Measurements from ENCODE around the gene RNU2-1.
"Not testable (repeated sequence)": the region's sequence is repeated elsewhere in the genome, so short reads cannot be mapped to it uniquely, and the experiment has no call there.

Gene RNU2-1

DNA sequence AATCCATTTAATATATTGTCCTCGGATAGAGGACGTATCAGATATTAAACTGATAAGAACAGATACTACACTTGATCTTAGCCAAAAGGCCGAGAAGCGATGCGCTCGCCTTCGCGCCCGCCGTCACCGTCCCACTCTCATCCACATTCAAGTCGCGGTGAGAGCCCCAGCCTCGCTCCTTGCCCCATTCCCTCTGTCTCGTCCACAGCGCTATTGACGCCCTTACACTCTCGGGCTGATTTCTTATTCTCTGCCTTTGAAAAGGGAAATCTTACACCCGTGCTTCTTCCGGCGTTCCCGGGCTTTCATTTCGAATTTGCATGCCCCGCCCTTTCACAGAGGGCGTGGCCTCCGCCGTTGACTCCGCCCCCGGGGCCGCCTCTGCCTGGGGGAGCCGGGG lies at the start of gene RNU2-1:
TSS of gene RNU2-1 (minus strand) at position 101 of the 400 bp plus-strand sequence.
- not testable (repeated sequence) for FAIRE-seq

DNA sequence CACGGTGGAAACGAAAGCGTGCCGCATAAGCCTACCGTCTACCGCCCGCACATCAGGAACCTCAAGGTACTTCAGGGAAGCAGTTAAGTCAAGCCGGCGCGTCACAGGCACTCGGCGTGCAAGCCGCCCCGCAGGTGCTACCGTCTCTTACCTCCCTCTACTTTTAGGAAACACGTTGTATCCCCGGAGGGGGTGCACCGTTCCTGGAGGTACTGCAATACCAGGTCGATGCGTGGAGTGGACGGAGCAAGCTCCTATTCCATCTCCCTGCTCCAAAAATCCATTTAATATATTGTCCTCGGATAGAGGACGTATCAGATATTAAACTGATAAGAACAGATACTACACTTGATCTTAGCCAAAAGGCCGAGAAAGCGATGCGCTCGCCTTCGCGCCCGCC lies 39.1 kb upstream of the RNU2-1 start:
- not testable (repeated sequence) for FAIRE-seq

DNA sequence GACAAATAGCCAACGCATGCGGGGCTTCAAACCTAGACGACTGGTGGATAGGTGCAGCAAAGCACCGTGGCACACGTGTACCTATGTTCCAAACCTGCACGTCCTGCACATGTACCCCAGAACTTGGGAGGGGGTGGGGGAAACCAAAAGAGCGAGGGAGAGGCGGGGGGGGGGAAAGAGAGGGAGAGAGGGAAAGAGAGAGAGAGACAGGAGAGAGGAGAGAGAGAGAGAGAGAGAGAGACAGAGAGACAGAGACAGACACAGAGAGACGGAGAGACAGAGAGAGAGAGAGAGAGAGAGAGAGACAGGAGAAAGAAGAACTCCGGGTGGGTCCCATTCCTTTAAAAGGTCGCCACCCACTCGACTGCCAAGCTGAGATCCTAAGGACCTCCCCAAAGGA lies 38.7 kb upstream of the RNU2-1 start:
- FAIRE-seq = not testable (repeated sequence)

DNA sequence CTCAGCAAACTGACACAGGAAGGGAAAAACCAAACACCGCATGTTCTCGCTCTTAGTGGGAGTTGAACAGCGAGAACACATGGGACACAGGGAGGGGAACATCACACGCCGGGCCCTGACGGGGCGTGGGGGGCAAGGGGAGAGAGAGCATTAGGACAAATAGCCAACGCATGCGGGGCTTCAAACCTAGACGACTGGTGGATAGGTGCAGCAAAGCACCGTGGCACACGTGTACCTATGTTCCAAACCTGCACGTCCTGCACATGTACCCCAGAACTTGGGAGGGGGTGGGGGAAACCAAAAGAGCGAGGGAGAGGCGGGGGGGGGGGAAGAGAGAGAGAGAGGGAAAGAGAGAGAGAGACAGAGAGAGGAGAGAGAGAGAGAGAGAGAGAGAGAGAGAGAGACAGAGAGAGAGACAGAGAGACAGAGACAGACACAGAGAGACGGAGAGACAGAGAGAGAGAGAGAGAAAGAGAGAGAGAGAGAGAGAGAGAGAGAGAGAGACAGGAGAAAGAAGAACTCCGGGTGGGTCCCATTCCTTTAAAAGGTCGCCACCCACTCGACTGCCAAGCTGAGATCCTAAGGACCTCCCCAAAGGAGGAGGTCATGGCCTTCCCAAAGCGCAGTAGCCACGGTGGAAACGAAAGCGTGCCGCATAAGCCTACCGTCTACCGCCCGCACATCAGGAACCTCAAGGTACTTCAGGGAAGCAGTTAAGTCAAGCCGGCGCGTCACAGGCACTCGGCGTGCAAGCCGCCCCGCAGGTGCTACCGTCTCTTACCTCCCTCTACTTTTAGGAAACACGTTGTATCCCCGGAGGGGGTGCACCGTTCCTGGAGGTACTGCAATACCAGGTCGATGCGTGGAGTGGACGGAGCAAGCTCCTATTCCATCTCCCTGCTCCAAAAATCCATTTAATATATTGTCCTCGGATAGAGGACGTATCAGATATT lies 37.1 kb upstream of the RNU2-1 start:
- not testable (repeated sequence) for FAIRE-seq

DNA sequence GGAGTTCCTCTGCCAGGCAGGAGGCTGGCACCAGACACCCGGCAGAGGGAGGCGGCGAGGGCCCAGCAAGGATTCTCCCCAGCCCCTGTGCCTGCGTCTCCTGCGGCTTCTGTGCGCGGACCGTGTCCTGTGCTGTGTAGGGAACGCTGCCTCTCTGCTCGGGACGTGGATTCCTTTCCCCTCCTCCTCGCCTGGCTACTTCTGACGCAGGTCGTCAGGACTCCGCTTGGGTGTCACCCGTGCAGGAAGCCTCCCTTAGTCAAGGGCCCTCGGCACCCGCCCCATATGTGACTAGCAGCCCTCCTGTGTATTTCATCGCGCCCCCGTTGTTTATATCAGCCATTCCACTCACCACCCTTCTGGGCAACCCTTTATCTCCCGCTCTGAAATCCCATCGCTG lies 12.7 kb upstream of the RNU2-1 start:
- not testable (repeated sequence) for FAIRE-seq

DNA sequence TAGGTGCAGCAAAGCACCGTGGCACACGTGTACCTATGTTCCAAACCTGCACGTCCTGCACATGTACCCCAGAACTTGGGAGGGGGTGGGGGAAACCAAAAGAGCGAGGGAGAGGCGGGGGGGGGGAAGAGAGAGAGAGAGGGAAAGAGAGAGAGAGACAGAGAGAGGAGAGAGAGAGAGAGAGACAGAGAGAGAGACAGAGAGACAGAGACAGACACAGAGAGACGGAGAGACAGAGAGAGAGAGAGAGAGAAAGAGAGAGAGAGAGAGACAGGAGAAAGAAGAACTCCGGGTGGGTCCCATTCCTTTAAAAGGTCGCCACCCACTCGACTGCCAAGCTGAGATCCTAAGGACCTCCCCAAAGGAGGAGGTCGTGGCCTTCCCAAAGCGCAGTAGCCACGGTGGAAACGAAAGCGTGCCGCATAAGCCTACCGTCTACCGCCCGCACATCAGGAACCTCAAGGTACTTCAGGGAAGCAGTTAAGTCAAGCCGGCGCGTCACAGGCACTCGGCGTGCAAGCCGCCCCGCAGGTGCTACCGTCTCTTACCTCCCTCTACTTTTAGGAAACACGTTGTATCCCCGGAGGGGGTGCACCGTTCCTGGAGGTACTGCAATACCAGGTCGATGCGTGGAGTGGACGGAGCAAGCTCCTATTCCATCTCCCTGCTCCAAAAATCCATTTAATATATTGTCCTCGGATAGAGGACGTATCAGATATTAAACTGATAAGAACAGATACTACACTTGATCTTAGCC lies 7.0 kb upstream of the RNU2-1 start:
- not testable (repeated sequence) for FAIRE-seq

DNA sequence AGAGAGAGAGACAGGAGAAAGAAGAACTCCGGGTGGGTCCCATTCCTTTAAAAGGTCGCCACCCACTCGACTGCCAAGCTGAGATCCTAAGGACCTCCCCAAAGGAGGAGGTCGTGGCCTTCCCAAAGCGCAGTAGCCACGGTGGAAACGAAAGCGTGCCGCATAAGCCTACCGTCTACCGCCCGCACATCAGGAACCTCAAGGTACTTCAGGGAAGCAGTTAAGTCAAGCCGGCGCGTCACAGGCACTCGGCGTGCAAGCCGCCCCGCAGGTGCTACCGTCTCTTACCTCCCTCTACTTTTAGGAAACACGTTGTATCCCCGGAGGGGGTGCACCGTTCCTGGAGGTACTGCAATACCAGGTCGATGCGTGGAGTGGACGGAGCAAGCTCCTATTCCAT lies 5.8 kb upstream of the RNU2-1 start:
- FAIRE-seq = not testable (repeated sequence)

DNA sequence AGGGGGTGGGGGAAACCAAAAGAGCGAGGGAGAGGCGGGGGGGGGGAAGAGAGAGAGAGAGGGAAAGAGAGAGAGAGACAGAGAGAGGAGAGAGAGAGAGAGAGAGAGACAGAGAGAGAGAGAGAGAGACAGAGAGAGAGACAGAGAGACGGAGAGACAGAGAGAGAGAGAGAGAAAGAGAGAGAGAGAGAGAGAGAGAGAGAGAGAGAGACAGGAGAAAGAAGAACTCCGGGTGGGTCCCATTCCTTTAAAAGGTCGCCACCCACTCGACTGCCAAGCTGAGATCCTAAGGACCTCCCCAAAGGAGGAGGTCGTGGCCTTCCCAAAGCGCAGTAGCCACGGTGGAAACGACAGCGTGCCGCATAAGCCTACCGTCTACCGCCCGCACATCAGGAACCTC lies 514 bp downstream of the RNU2-1 start:
- not testable (repeated sequence) for FAIRE-seq

DNA sequence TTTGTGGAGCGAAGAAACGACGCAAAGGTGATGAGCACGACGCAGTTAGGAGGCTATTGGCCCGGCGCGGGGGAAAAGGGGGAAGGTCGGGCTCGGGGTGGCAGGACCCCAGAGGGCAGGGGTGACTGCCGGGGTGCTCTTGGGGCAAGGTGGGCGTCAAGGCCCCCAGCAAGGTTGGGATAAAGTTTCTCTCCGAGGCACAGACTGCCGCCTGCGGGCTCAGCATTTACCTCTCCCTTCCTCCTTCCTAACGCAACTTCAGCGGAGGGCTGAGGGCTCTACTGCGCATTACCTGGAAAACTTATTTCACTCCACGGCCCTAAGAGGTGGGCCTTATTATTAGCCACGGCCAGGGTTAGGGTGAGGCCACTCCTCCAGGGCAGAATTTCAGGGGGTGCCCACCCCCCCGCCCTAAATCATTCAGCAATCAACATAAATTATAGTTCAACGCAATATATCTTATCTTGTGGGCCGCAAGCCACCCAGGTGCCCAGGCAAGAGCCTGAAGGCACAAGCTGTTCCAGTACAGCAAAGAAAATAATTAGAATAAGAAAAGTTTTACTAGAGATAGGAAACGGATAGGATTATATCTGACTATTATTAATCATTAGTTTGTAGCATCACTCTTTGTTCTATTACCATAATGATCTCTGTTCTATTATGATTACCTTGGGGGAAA lies 1.6 kb downstream of the RNU2-1 start:
- FAIRE-seq = not testable (repeated sequence)

DNA sequence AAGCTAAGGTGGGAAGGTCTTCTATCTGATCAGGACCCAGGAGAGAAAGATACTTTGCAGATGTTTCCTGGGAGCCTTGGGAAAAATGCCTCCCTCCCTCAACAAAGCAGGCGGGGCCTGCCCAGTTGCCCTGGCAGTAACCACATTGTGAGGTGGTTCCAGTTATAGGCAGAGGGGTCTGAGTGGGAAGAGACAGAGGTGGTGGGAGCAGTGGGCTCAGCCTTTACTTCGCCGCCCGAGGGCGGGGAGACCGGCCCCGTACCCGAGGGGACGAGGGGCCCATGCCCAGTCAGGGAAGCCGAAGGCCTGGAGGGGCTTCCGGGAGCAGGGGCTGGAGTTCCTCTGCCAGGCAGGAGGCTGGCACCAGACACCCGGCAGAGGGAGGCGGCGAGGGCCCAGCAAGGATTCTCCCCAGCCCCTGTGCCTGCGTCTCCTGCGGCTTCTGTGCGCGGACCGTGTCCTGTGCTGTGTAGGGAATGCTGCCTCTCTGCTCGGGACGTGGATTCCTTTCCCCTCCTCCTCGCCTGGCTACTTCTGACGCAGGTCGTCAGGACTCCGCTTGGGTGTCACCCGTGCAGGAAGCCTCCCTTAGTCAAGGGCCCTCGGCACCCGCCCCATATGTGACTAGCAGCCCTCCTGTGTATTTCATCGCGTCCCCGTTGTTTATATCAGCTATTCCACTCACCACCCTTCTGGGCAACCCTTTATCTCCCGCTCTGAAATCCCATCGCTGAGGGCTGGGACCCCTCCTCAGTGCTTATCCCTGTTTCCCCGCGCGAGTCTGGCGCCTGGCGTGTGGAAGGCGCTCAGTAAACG lies 2.4 kb downstream of the RNU2-1 start:
- FAIRE-seq = not testable (repeated sequence)

DNA sequence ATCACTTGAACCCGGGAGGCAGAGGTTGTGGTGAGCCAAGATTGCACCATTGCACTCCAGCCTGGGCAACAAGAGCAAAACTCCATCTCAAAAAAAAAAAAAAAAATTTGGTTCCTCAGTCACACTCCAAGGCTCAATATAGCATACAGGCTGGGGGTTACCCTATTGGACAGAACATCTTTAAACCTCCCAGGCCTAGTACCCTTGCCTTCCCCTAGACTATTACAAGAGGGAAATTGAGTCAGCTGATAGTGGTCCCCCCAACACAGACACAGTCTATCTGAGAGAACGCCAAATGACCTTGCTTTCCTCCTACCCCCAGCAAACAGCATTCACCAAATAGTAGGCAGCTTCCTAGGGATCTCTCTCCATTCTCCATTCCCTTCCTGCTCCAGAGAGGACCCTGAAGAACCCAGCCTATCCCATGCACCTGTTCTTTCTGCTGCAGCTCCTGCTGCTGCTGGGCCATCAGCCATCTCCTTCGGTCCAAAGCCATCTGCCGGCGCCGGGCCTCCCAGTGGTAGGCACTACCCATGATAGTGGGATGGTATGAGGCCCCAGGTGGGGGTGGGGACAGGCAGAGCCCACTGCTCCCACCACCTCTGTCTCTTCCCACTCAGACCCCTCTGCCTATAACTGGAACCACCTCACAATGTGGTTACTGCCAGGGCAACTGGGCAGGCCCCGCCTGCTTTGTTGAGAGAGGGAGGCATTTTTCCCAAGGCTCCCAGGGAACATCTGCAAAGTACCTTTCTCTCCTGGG lies 5.6 kb downstream of the RNU2-1 start, which contains the start of gene CCDC200:
TSS of gene CCDC200 (minus strand) at position 604 of the 763 bp plus-strand sequence. CDS start at position 535, 69 bp downstream.
- FAIRE-seq = not testable (repeated sequence)

DNA sequence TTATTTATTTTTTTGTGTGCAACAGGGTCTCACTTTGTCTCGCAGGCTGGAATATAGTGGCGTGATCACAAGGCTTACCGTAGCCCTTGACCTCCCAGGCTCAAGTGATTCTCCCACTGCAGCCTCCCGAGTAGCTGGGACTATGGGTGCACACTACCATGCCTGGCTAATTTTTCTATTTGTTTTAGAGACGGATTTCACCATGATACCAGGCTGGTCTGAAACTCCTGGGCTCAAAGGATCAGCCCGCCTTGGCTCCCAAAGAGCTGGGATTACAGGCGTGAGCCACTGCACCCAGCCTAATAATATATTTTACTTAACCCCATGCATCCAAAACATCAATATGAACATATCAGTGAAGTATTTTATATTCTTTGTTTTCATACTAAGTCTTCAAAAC lies 7.4 kb downstream of the RNU2-1 start:
- no peak for FAIRE-seq

DNA sequence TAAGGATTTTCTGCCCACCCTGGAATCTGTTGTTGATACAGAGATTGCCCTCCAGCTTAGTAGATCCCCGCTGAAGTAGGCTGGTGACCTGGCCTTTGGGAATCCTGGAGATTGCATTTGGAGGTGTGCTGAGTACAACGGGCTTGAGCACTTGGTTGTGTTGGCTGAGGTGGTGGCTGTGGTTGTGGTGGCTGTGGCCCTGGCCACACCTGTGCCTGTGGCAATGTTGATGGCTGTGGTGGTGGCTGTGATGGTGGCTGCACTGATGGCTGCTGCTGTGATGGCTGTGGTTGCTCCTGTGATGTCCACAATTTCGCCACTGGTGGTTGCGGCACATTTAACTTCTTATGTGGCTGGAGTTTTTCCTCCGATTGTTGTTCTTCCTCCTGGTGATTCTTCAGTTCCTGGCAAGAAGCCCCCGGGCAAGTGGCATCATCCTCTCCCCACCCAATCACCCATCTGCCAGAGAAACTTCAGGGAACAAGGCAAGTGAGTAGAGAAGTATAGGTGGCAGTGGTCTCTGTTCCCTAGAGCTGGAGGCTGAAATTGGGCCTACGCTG lies 9.6 kb downstream of the RNU2-1 start:
- no peak for FAIRE-seq

DNA sequence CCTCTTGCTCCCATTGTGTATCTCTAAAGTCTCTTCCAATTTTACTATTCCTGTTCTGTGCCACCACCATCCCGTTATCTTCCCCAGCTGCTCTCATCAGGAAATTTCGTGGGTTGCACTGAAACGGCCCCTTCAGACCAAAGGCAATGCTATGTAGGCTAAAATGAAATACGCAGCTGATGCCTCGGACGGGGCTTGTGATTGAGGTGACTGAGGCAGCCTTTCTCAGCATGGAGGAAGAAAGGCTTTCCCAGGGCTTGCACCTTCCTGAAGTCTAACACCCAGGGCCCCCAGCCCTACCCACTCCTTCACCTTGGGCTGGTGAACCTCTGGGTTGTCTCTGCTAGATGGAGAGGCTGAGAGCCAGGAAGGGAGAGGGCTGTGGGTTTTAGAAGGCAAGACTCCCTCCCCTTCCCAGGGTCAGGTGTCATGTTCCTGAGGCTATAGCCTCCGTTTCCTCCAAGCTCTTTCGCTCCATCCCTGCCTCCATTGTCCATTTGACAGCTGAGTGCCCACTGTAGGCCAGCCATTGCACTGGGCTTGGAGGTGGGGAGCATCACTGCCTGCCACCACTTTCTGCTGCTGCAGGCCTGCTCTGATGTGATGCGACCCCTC lies 13.2 kb downstream of the RNU2-1 start:
- FAIRE-seq = no peak

DNA sequence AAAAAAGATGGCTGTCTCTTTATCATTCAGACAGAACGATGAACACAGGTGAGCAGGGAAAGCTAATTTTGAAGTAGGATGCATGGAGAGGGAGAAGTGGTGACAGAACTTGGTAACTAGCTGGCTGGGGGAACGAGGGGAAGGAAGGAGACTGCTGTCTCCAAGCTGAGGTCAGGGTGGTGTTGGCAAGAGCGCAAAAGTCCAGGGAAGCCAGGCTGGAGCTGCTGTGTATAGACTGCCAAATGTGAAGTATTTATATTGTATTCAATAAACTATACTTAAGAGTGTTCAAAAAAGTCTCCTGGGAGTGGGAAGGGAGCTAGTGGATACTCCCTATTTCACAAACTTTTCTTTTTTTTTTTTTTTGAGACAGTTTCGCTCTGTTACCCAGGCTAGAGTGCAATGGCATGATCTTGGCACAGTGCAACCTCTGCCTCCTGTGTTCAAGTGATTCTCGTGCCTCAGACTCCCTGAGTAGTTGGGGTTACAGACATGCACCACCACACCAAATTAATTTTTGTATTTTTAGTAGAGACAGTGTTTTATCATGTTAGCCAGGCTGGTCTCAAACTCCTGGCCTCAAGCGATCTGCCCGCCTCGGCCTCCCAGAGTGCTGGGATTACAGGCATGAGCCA lies 13.9 kb downstream of the RNU2-1 start:
- no peak for FAIRE-seq

DNA sequence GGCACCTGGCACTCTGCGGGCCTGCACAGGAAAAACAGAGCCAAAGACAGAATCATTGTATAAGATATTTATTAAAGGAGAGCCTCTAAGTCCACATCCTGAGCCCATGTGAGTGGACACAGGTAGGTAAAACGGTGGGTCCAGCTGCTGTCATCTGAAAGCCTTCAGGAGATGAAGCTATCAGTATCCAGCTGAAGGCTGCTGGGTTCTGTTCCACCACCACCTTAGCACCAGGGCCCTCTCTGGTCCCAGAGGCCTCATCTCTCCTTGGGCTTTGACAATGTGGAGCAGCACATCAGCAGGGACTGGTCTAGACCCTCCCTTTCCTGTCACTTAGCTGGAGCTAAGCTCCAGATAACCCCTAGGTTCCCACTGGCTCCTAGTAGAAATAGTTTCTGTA lies 14.8 kb downstream of the RNU2-1 start:
- FAIRE-seq = no peak

DNA sequence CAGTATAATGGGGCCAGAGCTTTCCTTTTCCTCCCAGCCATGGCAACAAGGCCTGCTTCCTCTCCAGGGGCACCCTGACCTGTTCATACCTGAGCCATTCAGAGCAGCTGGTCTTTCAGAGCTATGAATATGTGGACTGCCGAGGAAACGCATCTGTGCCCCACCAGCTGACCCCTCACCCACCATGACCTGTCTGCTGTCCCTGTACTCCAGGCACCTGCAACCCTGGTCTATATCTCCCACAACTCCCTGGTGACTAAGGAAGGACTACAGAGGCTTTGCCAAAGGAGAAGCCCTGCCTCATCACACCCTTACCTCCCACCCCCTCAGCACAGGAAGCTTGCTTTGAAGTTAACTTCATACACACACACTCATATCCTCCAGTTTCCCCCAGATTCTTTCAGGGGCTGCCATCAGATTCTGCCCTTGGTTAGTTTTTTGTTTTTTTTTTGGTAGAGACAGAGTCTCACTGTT lies 16.1 kb downstream of the RNU2-1 start:
- no peak for FAIRE-seq

DNA sequence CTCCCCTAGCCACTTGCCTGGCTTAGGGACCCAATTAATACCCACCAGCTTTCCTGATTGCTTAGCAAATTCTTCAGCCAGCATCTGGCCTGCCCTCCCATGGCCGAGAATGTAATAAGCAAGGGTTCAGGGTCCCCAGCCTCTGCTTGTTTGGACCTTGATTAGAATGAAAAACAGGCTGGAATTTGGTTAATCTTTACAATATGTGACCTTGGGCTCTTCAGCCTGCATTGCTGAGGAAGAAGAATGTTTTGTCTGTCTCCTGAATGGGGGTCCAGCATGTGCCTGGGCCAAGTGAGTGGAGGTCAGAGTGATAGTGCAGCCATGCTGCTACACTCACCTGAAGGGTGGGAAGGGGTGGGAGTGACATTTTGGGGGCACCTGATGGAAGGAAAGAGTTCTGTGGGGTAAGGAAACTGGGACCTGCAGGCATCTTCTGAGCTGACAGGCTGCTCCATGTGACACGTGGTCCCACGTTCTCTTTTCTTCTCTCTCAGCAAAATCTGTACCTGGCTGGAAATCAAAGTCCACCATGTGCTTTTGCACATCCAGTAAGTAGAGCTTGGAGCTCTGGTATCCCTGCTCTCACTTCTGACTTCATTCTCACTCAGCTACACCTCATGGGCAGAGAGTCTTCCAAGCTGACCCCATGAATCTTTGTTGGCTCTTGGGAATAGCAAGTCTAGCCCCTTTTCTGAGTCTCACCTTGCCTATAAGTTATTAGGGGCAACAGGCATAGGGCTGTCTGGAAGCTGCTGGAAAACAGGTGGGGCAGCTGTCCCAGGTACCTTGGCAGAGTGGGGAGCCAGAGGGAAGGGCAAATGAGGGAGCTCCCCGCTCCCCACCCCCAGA lies 16.8 kb downstream of the RNU2-1 start:
- no peak for FAIRE-seq

DNA sequence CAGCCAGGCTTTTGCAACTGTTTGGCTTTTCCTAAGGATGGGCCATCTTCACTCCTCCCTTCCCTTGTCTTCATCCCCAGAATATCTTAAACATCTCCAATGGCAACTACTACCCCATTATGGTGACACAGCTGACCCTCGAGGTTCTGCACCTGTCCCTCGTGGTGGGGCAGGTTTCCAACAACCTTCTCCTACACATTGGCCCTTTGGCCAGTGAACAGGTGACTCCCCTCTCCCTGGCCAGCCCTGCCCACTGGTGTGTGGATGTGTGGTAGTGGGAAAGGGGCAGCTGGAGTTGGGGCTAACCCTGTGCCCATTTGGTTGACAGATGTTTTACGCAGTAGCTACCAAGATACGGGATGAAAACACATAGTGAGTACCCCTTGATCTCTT lies 17.4 kb downstream of the RNU2-1 start:
- no peak for FAIRE-seq
